Activated T-helper 17 cell treated with anti-CD3 and anti-CD28 coated beads, Interleukin-2, amount 50 U/mL, for 72 hours (primary cell): ENCODE data around the gene SLC25A22. TPM values are rescaled to one million over a fixed set of nuclear protein-coding genes. Genes with fewer than 3 reads are reported as not detected.

Experiments
- ATAC-seq: fragments of 150-1000 bp; cut with Tn5 transposase; replicated peaks from 2 replicates; pipeline ENCODE4 v1.10.0; 2021; ENCODE audit warnings: mild to moderate bottlenecking, moderate library complexity
- H3K27ac Mint-ChIP-seq: one replicate; pipeline ENCODE4 v1.8.0; 2022; ENCODE audit warnings: mixed read lengths
- H3K27me3 Mint-ChIP-seq: one replicate; pipeline ENCODE4 v1.8.0; 2022; ENCODE audit warnings: mixed read lengths
- H3K36me3 Mint-ChIP-seq: one replicate; pipeline ENCODE4 v1.8.0; 2022; ENCODE audit warnings: low read depth, mild to moderate bottlenecking, mixed read lengths
- H3K4me1 Mint-ChIP-seq: one replicate; pipeline ENCODE4 v1.8.0; 2022; ENCODE audit warnings: mixed read lengths
- H3K4me3 Mint-ChIP-seq: one replicate; pipeline ENCODE4 v1.8.0; 2022; ENCODE audit warnings: mild to moderate bottlenecking, mixed read lengths
- H3K9me3 Mint-ChIP-seq: one replicate; pipeline ENCODE4 v1.8.0; 2022; ENCODE audit warnings: mixed read lengths
- total RNA-seq, 2 donors: library from RNA; stranded (reverse); gene quantifications; one replicate each; pipeline ENCODE4 v1.2.3, GENCODE V29; 2022

Gene SLC25A22
- total RNA-seq, 2 donors from 2014 or later = 27.9 to 62.2 TPM

GRCh38 chr11:795634-796564 is 2.2 kb downstream of the SLC25A22 start:
- Mint-ChIP-seq H3K27me3 (no peaks in the 10 kb centered on the region), H3K36me3 (peaks cover 19% of the 10 kb centered on the region), H3K27ac (peak overlapping the region; percentile 87), H3K4me1 (peaks cover 4% of the 10 kb centered on the region), H3K4me3 (peak overlapping the region; percentile 85), H3K9me3 (no peaks in the 10 kb centered on the region)
- ATAC-seq = peak; percentile 82

- H3K27ac Mint-ChIP-seq = no peak overlapping the region
- peaks cover 25% of the 10 kb centered on the region for H3K36me3 Mint-ChIP-seq
- H3K27me3 Mint-ChIP-seq = no peaks in the 10 kb centered on the region
- ATAC-seq = no peak
- H3K9me3 Mint-ChIP-seq = no peaks in the 10 kb centered on the region
- H3K4me1 Mint-ChIP-seq = peaks cover 4% of the 10 kb centered on the region
- peak overlapping the region; percentile 85 for H3K4me3 Mint-ChIP-seq
These were observed 3.1 kb downstream of the SLC25A22 start for GRCh38 chr11:794766-795633.

- peak overlapping the region; percentile 85 for H3K4me3 Mint-ChIP-seq
- no peaks in the 10 kb centered on the region for H3K9me3 Mint-ChIP-seq
- peaks cover 25% of the 10 kb centered on the region for H3K36me3 Mint-ChIP-seq
- peaks cover 4% of the 10 kb centered on the region for H3K4me1 Mint-ChIP-seq
- no peaks in the 10 kb centered on the region for H3K27me3 Mint-ChIP-seq
- ATAC-seq = no peak
- H3K27ac Mint-ChIP-seq = no peak overlapping the region
These were observed 3.9 kb downstream of the SLC25A22 start for GRCh38 chr11:794013-794765.

GRCh38 chr11:793556-793955 is 4.5 kb downstream of the SLC25A22 start:
- Mint-ChIP-seq H3K4me3 (peak overlapping the region; percentile 23), H3K9me3 (no peaks in the 10 kb centered on the region), H3K4me1 (peaks cover 4% of the 10 kb centered on the region), H3K27ac (no peak overlapping the region), H3K27me3 (no peaks in the 10 kb centered on the region), H3K36me3 (peaks cover 25% of the 10 kb centered on the region)
- no peak for ATAC-seq

- no peak overlapping the region for H3K4me3 Mint-ChIP-seq
- H3K27me3 Mint-ChIP-seq = no peaks in the 10 kb centered on the region
- ATAC-seq = no peak
- H3K36me3 Mint-ChIP-seq = peaks cover 25% of the 10 kb centered on the region
- no peaks in the 10 kb centered on the region for H3K9me3 Mint-ChIP-seq
- H3K27ac Mint-ChIP-seq = no peak overlapping the region
- peaks cover 4% of the 10 kb centered on the region for H3K4me1 Mint-ChIP-seq
These were observed 5.2 kb downstream of the SLC25A22 start for GRCh38 chr11:792873-793272.

- peaks cover 25% of the 10 kb centered on the region for H3K36me3 Mint-ChIP-seq
- no peak overlapping the region for H3K4me3 Mint-ChIP-seq
- no peak overlapping the region for H3K27ac Mint-ChIP-seq
- H3K27me3 Mint-ChIP-seq = no peaks in the 10 kb centered on the region
- ATAC-seq = no peak
- peaks cover 4% of the 10 kb centered on the region for H3K4me1 Mint-ChIP-seq
- H3K9me3 Mint-ChIP-seq = no peaks in the 10 kb centered on the region
These were observed 5.6 kb downstream of the SLC25A22 start for GRCh38 chr11:792535-792821.

GRCh38 chr11:791658-792534 is 6.2 kb downstream of the SLC25A22 start:
- Mint-ChIP-seq H3K9me3 (no peaks in the 10 kb centered on the region), H3K4me1 (peaks cover 4% of the 10 kb centered on the region), H3K27ac (no peak overlapping the region), H3K36me3 (peaks cover 25% of the 10 kb centered on the region), H3K4me3 (no peak overlapping the region), H3K27me3 (no peaks in the 10 kb centered on the region)
- ATAC-seq = no peak

GRCh38 chr11:790721-791564 is 7.1 kb downstream of the SLC25A22 start:
- no peaks in the 10 kb centered on the region for H3K4me1 Mint-ChIP-seq
- H3K36me3 Mint-ChIP-seq = peaks cover 21% of the 10 kb centered on the region
- no peak overlapping the region for H3K27ac Mint-ChIP-seq
- no peaks in the 10 kb centered on the region for H3K27me3 Mint-ChIP-seq
- H3K4me3 Mint-ChIP-seq = no peak overlapping the region
- no peak for ATAC-seq
- no peaks in the 10 kb centered on the region for H3K9me3 Mint-ChIP-seq

- no peak within 1 kb of the TSS for H3K4me3 Mint-ChIP-seq
- H3K4me1 Mint-ChIP-seq = no peaks in the 10 kb centered on the region
- peak; percentile 75 for ATAC-seq
- H3K9me3 Mint-ChIP-seq = no peaks in the 10 kb centered on the region
- no peak within 1 kb of the TSS for H3K27ac Mint-ChIP-seq
- H3K36me3 Mint-ChIP-seq = peaks cover 18% of the 10 kb centered on the region
- H3K27me3 Mint-ChIP-seq = no peaks in the 10 kb centered on the region
These were observed 8.1 kb downstream of the SLC25A22 start, which contains the start of gene CEND1 for GRCh38 chr11:789943-790342. Gene CEND1 (minus strand): TSS chr11:790090. CDS start chr11:788576, 1,514 bp downstream.

GRCh38 chr11:788953-789940 is 8.8 kb downstream of the SLC25A22 start:
- Mint-ChIP-seq H3K4me1 (no peaks in the 10 kb centered on the region), H3K4me3 (no peak overlapping the region), H3K9me3 (no peaks in the 10 kb centered on the region), H3K27ac (no peak overlapping the region), H3K36me3 (peaks cover 17% of the 10 kb centered on the region), H3K27me3 (no peaks in the 10 kb centered on the region)
- peak; percentile 8 for ATAC-seq

GRCh38 chr11:788009-788640 is 10.0 kb downstream of the SLC25A22 start:
- H3K4me1 Mint-ChIP-seq = no peaks in the 10 kb centered on the region
- no peak overlapping the region for H3K27ac Mint-ChIP-seq
- H3K4me3 Mint-ChIP-seq = no peak overlapping the region
- H3K36me3 Mint-ChIP-seq = peaks cover 12% of the 10 kb centered on the region
- ATAC-seq = no peak
- H3K27me3 Mint-ChIP-seq = no peaks in the 10 kb centered on the region
- no peaks in the 10 kb centered on the region for H3K9me3 Mint-ChIP-seq
